GM19324 (cell line): ENCODE results near the gene UTP14C.
"Not testable (repeated sequence)": the region's sequence is repeated elsewhere in the genome, so short reads cannot be mapped to it uniquely, and the experiment has no call there.

ENCODE experiments used
- ATAC-seq: cut with Tn5 transposase; IDR thresholded peaks from one replicate; pipeline ENCODE4 v1.9.1; 2021; ENCODE audit warnings: mild to moderate bottlenecking, moderate library complexity; ENCODE audit not compliant: unreplicated experiment, low FRiP score

UTP14C gene

GRCh38 chr13:52001120-52001731 is 23.3 kb upstream of the UTP14C start:
- no peak for ATAC-seq

DNA sequence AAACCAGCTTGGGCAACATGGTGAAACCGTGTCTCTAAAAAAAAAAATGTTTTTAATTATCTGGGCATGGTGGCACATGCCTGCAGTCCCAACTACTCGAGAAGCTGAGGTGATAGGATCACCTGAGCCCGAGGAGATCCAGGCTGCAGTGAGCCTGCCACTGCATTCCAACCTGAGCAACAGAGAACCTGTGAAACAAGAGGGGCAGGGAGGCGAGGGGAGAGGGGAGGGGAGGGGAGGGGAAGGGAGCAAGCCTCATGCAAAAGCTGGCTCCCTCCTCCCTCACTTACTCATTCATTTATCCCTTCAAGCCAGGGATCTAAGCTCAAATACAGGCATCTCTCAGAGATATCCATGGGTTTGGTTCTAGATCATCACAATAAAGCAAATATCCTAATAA is 22.1 kb upstream of the UTP14C start:
- no peak for ATAC-seq

DNA sequence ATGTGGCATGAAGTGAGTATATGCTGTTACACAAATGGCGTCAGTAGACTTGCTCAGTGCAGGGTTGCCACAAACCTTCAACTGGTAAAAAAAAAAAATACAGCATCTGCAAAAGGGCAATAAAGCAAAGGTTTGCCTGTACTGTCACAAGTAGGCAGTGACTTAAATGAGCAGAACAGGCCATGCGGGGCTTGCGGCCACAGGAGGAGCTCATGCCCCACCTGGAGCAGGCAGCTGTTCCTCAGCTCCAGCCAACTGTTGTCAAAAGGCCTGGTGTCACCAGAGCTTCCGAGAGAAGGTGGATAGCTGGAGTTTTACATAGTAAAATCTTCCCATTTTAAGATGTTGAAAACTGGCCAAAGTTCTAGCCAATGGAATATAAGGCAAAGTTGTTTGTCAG is 20.9 kb upstream of the UTP14C start:
- ATAC-seq = no peak

DNA sequence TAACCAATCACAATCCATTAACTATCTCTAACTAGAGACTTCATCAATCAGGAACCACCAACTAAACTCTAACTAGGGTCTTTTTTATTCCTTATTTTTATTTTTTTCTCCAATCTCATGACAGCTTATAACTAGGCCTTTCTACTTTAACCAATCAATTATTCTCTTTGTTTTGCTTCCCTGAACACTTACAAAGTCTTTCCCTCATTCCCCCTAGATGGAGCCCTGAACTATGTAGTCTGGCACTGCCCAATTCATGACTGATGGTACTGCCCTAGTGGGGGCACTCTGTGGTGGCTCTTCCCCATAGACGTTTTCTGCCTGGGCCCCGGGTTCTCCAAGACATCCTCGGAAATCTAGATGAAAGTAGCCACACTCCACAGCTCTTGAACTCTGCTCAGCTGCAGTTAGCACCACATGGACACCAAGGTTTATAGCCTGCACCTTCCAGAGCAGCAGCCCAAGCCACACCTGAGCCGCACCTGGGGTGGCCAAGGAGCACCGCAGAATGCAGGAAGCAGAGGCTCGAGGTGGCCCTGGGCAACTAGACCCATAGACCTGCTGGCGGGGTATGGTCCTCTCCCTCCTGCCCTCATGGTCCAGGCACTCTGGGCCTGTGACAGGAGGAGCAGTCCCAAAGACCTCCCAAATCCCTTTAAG is 19.9 kb upstream of the UTP14C start:
- no peak for ATAC-seq

- no peak for ATAC-seq
These were observed 18.5 kb upstream of the UTP14C start for GRCh38 chr13:52005841-52006522.

- ATAC-seq = no peak
These were observed 17.8 kb upstream of the UTP14C start for GRCh38 chr13:52006523-52007245.

DNA sequence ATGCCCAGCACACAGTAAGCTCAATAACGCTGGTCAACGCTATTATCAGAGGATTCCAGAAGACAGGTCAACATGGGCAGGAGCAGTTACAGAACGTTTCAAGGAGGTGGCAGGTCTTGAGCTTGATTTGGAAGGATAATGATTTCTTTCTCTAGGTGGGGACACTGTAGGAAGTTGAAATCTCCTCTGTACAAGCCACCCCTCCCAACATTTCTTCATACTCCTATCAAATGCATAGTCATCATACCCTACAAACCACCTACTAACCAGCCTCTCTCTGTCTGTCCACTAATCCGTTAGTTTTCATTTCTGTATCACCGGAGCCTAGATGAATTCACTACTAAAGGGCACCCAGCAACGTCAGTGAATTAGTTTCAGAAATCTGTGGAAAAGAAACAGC is 14.5 kb upstream of the UTP14C start:
- ATAC-seq = no peak

DNA sequence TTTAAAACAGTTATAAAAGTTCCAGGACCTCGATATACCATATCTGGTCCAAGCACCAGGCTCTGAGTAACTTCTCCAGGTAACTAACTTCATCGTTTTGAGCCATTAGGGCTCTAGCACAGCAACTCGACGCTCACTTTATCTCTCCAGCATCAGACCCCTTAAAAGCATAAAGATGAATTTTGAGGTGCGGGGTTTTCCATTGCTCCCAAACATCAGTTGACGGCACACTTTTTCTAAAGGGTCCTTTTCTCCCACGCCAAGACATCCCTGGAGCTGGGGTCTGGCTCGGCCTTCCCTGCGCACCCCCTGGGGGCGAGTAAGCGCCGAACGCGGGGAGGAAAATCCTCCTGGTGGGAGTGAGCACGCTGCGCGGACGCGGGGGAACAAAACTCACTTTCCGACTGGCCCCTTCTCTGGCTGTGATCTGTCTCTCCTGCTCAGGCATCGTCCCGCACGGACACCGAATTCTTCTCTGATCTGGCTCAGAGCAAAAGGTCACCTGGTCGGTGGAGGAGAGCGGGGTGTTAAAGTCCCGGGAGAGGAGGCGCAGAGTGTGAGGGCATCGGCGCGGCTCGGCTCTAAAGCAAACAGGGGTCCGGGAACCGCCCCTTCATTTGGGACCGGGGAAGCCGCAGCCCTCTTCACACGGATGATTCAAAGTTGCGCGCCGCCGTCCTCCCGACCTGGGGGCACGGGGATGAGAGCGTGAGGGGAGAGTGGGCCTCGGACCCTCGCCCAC is 13.4 kb upstream of the UTP14C start, which contains the start of gene ATP7B:
Gene ATP7B, minus strand, starts transcription at position 561 of the 742 bp plus-strand sequence. Its CDS starts 113 bp downstream, at position 448.
- ATAC-seq = no peak

DNA sequence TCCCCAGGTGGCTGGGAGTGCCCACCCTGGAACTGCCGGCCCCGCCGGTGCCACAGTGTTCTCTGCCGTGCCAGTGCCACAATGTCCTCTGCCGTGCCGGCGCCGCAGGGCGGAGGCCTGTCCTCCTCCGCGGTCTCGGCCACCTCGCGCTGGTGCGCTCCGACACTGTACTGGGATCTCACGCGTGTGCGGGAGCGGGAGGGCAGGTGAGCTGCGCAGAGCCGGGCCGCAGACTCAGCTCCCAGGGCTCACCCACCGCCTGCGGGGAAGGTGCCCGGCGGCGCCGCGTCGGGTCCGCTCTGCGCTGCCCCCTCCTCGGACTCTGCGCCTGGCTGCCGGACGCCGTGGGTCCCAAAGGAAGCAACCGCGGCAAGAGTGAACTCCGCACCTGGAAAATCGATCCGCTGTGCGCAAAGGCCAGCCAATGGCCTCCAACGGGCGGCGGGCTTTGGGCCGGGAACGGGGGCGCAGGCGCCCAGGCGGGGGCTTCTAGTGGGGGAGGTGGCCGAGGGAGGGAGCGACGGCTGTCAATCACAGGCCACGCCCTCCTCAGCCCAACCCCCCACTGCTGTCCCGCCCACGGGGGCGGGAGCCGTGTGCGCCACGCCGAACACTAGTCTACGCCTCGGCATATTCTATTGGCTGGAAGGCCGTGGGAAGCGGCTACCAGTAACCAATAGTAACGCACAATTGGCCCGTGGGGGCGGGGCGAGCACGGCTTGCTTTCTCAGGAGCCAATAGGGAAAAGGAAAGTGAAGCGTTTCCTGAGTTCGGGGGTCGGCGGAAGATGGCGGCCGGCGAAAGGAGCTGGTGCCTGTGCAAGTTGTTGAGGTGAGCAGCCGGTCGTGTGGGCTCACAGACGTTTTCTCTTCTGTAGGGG is 12.6 kb upstream of the UTP14C start, which contains the start of gene ALG11:
Gene ALG11, plus strand, starts transcription at position 767 of the 880 bp plus-strand sequence. Its CDS starts 21 bp downstream, at position 788.
- ATAC-seq = peak; percentile 100

- ATAC-seq = no peak
These were observed 12.0 kb upstream of the UTP14C start for GRCh38 chr13:52012512-52012836.

DNA sequence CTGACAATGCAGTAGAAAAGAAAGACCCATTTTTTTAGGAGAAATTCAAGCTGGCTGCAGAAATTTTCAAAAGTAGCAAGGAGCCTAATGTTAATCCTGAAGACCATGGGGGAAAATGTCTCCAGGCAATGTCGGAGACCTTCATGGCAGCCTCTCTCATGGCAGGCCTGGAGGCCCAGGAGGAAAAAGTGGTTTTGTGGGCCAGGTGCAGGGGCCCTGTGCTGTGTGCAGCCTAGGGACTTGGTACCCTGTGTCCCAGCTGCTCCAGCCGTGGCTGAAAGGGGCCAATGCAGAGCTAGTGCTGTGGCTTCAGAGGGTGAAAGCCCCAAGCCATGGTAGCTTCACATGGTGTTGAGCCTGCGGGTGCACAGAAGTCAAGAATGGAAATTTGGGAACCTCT is 8.2 kb upstream of the UTP14C start:
- ATAC-seq = no peak

- no peak for ATAC-seq
These were observed 4.3 kb upstream of the UTP14C start for GRCh38 chr13:52020191-52020590.

DNA sequence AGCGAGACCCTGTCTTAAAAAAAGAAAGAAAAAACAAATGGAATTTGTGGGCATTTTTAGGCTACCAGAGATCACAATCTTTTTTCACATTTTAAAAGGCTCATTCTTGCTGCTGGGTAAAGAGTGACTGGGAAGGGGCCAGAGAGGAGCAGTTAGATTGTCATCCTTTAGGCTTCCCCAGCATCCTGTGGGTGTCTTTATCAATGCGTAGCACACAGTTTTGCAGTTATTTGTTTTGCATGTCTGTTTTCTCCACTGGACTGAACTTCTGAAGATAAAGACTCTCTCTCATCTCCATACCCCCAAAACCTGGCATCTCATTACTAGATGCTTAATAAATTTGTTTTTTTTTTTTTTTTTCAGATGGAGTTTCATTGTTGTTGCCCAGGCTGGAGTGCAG is 2.1 kb upstream of the UTP14C start:
- ATAC-seq = no peak

- no peak for ATAC-seq
These were observed 1.2 kb downstream of the UTP14C start for GRCh38 chr13:52025475-52026245.

GRCh38 chr13:52026246-52026626 is 1.7 kb downstream of the UTP14C start:
- no peak for ATAC-seq

DNA sequence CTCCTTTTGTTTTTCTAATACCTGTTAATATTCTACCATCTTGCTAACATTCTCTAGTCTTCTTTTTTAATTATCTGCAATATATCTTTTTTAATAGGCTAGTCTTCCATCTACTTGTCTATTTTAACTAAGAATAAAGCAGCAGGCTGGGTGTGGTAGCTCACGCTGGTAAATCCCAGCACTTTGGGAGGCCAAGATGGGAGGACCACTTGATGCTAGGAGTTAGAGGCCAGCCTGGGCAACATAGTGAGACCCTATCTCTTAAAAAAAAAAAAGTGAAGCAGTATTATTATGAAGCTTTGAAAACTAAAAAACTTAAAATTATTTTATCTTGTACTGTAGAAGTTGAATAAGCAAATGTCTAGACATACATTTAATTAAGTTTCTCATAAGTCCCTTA is 3.3 kb downstream of the UTP14C start:
- ATAC-seq = no peak

DNA sequence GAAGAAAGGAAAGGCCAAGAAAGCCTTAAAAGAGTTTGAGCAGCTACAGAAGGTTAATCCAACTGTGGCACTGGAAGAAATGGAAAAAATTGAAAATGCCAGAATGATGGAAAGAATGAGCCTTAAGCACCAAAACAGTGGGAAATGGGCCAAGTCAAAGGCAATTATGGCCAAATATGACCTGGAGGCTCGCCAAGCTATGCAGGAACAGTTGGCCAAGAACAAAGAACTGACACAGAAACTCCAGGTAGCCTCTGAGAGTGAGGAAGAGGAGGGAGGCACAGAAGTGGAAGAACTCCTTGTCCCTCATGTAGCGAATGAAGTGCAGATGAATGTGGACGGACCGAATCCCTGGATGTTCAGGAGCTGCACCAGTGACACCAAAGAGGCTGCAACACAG is 5.1 kb downstream of the UTP14C start:
- no peak for ATAC-seq

GRCh38 chr13:52030401-52030800 is 5.9 kb downstream of the UTP14C start:
- not testable (repeated sequence) for ATAC-seq

GRCh38 chr13:52033039-52033438 is 8.5 kb downstream of the UTP14C start:
- ATAC-seq = no peak
